Sigmoid colon (tissue), 4 donors: ENCODE data around the gene TMED6.

Source experiments
- CTCF ChIP-seq, 4 experiments: fragments of 450-650 bp in 3 of 4; fragments of 200-600 bp in 1 of 4; IDR thresholded peaks; one replicate each; pipeline ENCODE4 v1.5.1; 2016 to 2019; ENCODE audit warnings: antibody characterized with exemption in 4 of 4, mild to moderate bottlenecking in 3 of 4, moderate library complexity in 2 of 4
- POLR2A ChIP-seq, 2 donors: fragments of 450-650 bp; IDR thresholded peaks; one replicate each; pipeline ENCODE4 v1.6.1; 2016; ENCODE audit warnings: antibody characterized with exemption in 2 of 2, mild to moderate bottlenecking in 2 of 2, moderate library complexity in 2 of 2
- POLR2AphosphoS5 ChIP-seq, 4 donors: sonication (generic); formaldehyde crosslinking; IDR thresholded peaks; one replicate each; pipeline ENCODE4 v1.6.1; 2017; ENCODE audit warnings: antibody characterized with exemption in 4 of 4

- TF ChIP-seq CTCF (IDR thresholded peaks at IDR 0.05) = no peak
- no peak for TF ChIP-seq POLR2A (IDR thresholded peaks at IDR 0.05)
- no peak for TF ChIP-seq POLR2AphosphoS5 (IDR thresholded peaks at IDR 0.05)
These were observed 12.9 kb downstream of the TMED6 start for GRCh38 chr16:69338557-69339288.
